H9 (cell line): ENCODE measurements around the gene ADCK2. TPM values are rescaled to one million over a fixed set of nuclear protein-coding genes. Genes with fewer than 3 reads are reported as not detected.
A peak's percentile ranks its signal among the peaks of the same experiment; 100 is the strongest.
"Not testable (repeated sequence)": the region's sequence is repeated elsewhere in the genome, so short reads cannot be mapped to it uniquely, and the experiment has no call there.

Experiments used
- DNase-seq: peaks from one replicate; pipeline ENCODE4 v3.0.0-alpha.2; 2017
- H2AFZ ChIP-seq: one replicate; pipeline ENCODE4 v1.6.1; 2013; ENCODE audit warnings: mild to moderate bottlenecking, low read length, control low read depth, moderate library complexity
- H2AK5ac ChIP-seq: 2 replicates; pipeline ENCODE4 v1.6.1; 2013; ENCODE audit warnings: low read length, control low read depth, mixed read lengths; ENCODE audit not compliant: insufficient read length
- H2BK120ac ChIP-seq: one replicate; pipeline ENCODE4 v1.6.1; 2013; ENCODE audit warnings: low read depth, mild to moderate bottlenecking, low read length, control low read depth, inconsistent platforms; ENCODE audit not compliant: poor library complexity, severe bottlenecking
- H2BK12ac ChIP-seq: 2 replicates; pipeline ENCODE4 v1.6.1; 2013; ENCODE audit warnings: low read length, control low read depth, mixed read lengths, low read depth; ENCODE audit not compliant: insufficient read length
- H2BK15ac ChIP-seq: 2 replicates; pipeline ENCODE4 v1.6.1; 2013; ENCODE audit warnings: low read depth, low read length, control low read depth
- H2BK20ac ChIP-seq: one replicate; pipeline ENCODE4 v1.6.1; 2013; ENCODE audit warnings: low read depth, mild to moderate bottlenecking, low read length, control low read depth, inconsistent platforms; ENCODE audit not compliant: poor library complexity, severe bottlenecking
- H2BK5ac ChIP-seq: 2 replicates; pipeline ENCODE4 v1.6.1; 2013; ENCODE audit warnings: low read length, control low read depth, mixed read lengths; ENCODE audit not compliant: insufficient read length
- H3K14ac ChIP-seq: 2 replicates; pipeline ENCODE4 v1.6.1; 2013; ENCODE audit warnings: low read length, control low read depth; ENCODE audit not compliant: insufficient read depth
- H3K18ac ChIP-seq: 2 replicates; pipeline ENCODE4 v1.6.1; 2013; ENCODE audit warnings: low read depth, mild to moderate bottlenecking, mixed read lengths, low read length, control low read depth; ENCODE audit not compliant: insufficient read length
- H3K23ac ChIP-seq: 2 replicates; pipeline ENCODE4 v1.6.1; 2013; ENCODE audit warnings: low read length, control low read depth, mixed read lengths, low read depth; ENCODE audit not compliant: insufficient read length
- H3K23me2 ChIP-seq: 2 replicates; pipeline ENCODE4 v1.6.1; 2013; ENCODE audit warnings: low read depth, mild to moderate bottlenecking, mixed read lengths, low read length, control low read depth; ENCODE audit not compliant: insufficient read length, poor library complexity, severe bottlenecking
- H3K27ac ChIP-seq: 2 replicates; pipeline ENCODE4 v1.5.1; 2013; ENCODE audit warnings: low read length, control low read depth, mixed read lengths, low read depth; ENCODE audit not compliant: insufficient read length
- H3K27me3 ChIP-seq: 2 replicates; pipeline ENCODE4 v1.6.1; 2013; ENCODE audit warnings: low read length, control low read depth, inconsistent platforms; ENCODE audit not compliant: insufficient read depth
- H3K4ac ChIP-seq: 2 replicates; pipeline ENCODE4 v1.6.1; 2013; ENCODE audit warnings: low read depth, mild to moderate bottlenecking, control low read depth, inconsistent platforms, low read length, moderate library complexity
- H3K4me1 ChIP-seq: 2 replicates; pipeline ENCODE4 v1.6.1; 2013; ENCODE audit warnings: low read length, control low read depth, inconsistent platforms; ENCODE audit not compliant: insufficient read depth
- H3K4me2 ChIP-seq: 2 replicates; pipeline ENCODE4 v1.6.1; 2013; ENCODE audit warnings: low read length, control low read depth, mixed read lengths; ENCODE audit not compliant: insufficient read length, insufficient read depth
- H3K56ac ChIP-seq: 2 replicates; pipeline ENCODE4 v1.6.1; 2013; ENCODE audit warnings: low read depth, mild to moderate bottlenecking, mixed read lengths, low read length, control low read depth; ENCODE audit not compliant: insufficient read length
- H3K79me1 ChIP-seq: 2 replicates; pipeline ENCODE4 v1.6.1; 2013; ENCODE audit warnings: low read depth, mild to moderate bottlenecking, moderate library complexity, low read length, control low read depth, inconsistent platforms; ENCODE audit not compliant: insufficient read depth, poor library complexity, severe bottlenecking
- H3K79me2 ChIP-seq: 2 replicates; pipeline ENCODE4 v1.6.1; 2013; ENCODE audit warnings: low read length, control low read depth, inconsistent platforms; ENCODE audit not compliant: insufficient read depth
- H3K9ac ChIP-seq: 2 replicates; pipeline ENCODE4 v1.6.1; 2013; ENCODE audit warnings: low read length, control low read depth, mixed read lengths; ENCODE audit not compliant: insufficient read length; ENCODE audit errors: extremely low read depth
- H3K9me3 ChIP-seq: one replicate; pipeline ENCODE4 v1.6.1; 2013; ENCODE audit warnings: low read depth, low read length, inconsistent platforms; ENCODE audit not compliant: control insufficient read depth
- H3T11ph ChIP-seq: one replicate; pipeline ENCODE4 v1.6.1; 2013; ENCODE audit warnings: mild to moderate bottlenecking, low read length, control low read depth, inconsistent platforms
- H4K20me1 ChIP-seq: one replicate; pipeline ENCODE4 v1.6.1; 2013; ENCODE audit not compliant: control insufficient read depth, insufficient read length, insufficient read depth
- H4K5ac ChIP-seq: 2 replicates; pipeline ENCODE4 v1.6.1; 2013; ENCODE audit warnings: low read depth, mild to moderate bottlenecking, mixed read lengths, low read length, control low read depth; ENCODE audit not compliant: insufficient read length
- H4K8ac ChIP-seq: replicated peaks from 2 replicates; pipeline ENCODE4 v1.6.1; 2013; ENCODE audit warnings: low read length, control low read depth, mixed read lengths, low read depth; ENCODE audit not compliant: insufficient read length
- H4K91ac ChIP-seq: 2 replicates; pipeline ENCODE4 v1.6.1; 2013; ENCODE audit warnings: low read depth, mild to moderate bottlenecking, moderate library complexity, mixed read lengths, low read length, control low read depth; ENCODE audit not compliant: insufficient read length
- H3K27ac Mint-ChIP-seq, 3 experiments: 2 replicates in 2 of 3; 3 replicates in 1 of 3; pipeline ENCODE4 v1.8.0; 2020 to 2021; ENCODE audit warnings: mixed read lengths in 3 of 3, mild to moderate bottlenecking in 1 of 3, moderate library complexity in 1 of 3
- H3K27me3 Mint-ChIP-seq: 2 replicates; pipeline ENCODE4 v1.8.0; 2021; ENCODE audit warnings: low read depth, mild to moderate bottlenecking, moderate library complexity, mixed read lengths
- H3K36me3 Mint-ChIP-seq, 3 experiments: 2 replicates in 2 of 3; 3 replicates in 1 of 3; pipeline ENCODE4 v1.8.0; 2020 to 2021; ENCODE audit warnings: low read depth in 3 of 3, mixed read lengths in 3 of 3; ENCODE audit not compliant: insufficient read depth in 1 of 3
- H3K4me1 Mint-ChIP-seq, 2 experiments: 2 replicates each; pipeline ENCODE4 v1.8.0; 2020; ENCODE audit warnings: mixed read lengths in 2 of 2
- H3K4me3 Mint-ChIP-seq, 2 experiments: 2 replicates in 1 of 2; 3 replicates in 1 of 2; pipeline ENCODE4 v1.8.0; 2020 to 2021; ENCODE audit warnings: mild to moderate bottlenecking in 2 of 2, mixed read lengths in 2 of 2, moderate library complexity in 1 of 2
- H3K9me3 Mint-ChIP-seq, 2 experiments: 2 replicates in 1 of 2; 3 replicates in 1 of 2; pipeline ENCODE4 v1.8.0; 2020; ENCODE audit warnings: mild to moderate bottlenecking in 2 of 2, mixed read lengths in 2 of 2, moderate library complexity in 1 of 2
- CTCF ChIP-seq: fragments of 200-600 bp; sonication (generic); conservative IDR thresholded peaks from 3 replicates; pipeline ENCODE4 v1.8.0; 2021; ENCODE audit warnings: antibody characterized with exemption, mild to moderate bottlenecking
- WGBS: extraction: QIAGEN DNeasy Blood & Tissue Kit; methylation state at CpG from one replicate; pipeline ENCODE4 v1.1.7; 2013; ENCODE audit warnings: missing lambda C conversion rate, low lambda C conversion rate, mixed read lengths; ENCODE audit not compliant: insufficient read length; ENCODE audit errors: extremely low coverage; 5-methylcytosine and 5-hydroxymethylcytosine counted together
- total RNA-seq: library from RNA; stranded (reverse); gene quantifications from 2 replicates; pipeline ENCODE4 v1.2.1, GENCODE V29; 2021

ADCK2 gene
- total RNA-seq, 1 experiment from 2014 or later, result 12.4 TPM

DNA sequence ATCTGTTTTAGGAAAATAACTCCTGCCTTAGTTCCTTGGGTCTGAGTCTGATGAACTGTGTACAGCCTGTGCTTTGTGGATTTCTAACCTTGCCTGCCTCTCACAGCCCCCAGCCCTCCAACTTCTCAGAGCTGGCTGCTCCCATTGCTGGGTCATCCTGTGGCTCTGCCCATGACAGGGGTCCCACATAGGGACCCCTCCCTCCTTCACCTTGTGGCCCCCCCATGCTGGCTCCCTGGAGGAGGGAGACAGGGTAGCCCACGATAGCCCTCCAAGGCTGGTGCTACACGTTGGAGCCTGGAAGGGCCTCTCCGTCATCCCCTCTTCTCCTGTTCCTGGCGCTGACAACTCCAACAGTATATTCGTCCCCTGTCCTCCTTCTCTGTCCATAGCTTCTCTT is 29.3 kb upstream of the ADCK2 start:
- WGBS, result no CpG with 5 or more reads among the region's 5 CpGs
- no peak for TF ChIP-seq CTCF
- Mint-ChIP-seq H3K36me3 (no peaks in the 10 kb centered on the region), H3K27ac (no peak overlapping the region; a peak in 1 of 7 replicates), H3K4me1 (peaks cover 29 to 33% of the 10 kb centered on the region in 2 experiments), H3K4me3 (no peak overlapping the region), H3K27me3 (peaks cover 40% of the 10 kb centered on the region), H3K9me3 (no peaks in the 10 kb centered on the region)
- Histone ChIP-seq H3T11ph (no peak overlapping the region), H3K56ac (no peak overlapping the region), H3K9me3 (no peaks in the 10 kb centered on the region), H3K79me1 (no peaks in the 10 kb centered on the region), H2BK5ac (no peak overlapping the region), H4K91ac (no peak overlapping the region), H3K4me2 (no peak overlapping the region), H3K27me3 (no peaks in the 10 kb centered on the region), H4K20me1 (no peaks in the 10 kb centered on the region), H3K9ac (no peak overlapping the region), H4K8ac (no peak overlapping the region), H3K14ac (no peak overlapping the region), H2BK12ac (no peak overlapping the region), H3K4ac (no peak overlapping the region), H2AK5ac (no peak overlapping the region), H3K27ac (no peak overlapping the region), H3K23ac (no peak overlapping the region), H4K5ac (no peak overlapping the region), H2BK120ac (no peak overlapping the region), H2AFZ (no peak overlapping the region), H2BK20ac (no peak overlapping the region), H3K4me1 (no peaks in the 10 kb centered on the region; the same call in 1 of the 2 replicates), H2BK15ac (no peak overlapping the region), H3K18ac (no peak overlapping the region), H3K79me2 (no peaks in the 10 kb centered on the region), H3K23me2 (peaks cover 15% of the 10 kb centered on the region)
- no peak for DNase-seq

GRCh38 chr7:140644761-140645160 is 28.0 kb upstream of the ADCK2 start:
- not testable (repeated sequence) for H3K56ac ChIP-seq, H3K4me3 Mint-ChIP-seq, H3K18ac ChIP-seq, H3K4me2 ChIP-seq, H2BK15ac ChIP-seq, H3T11ph ChIP-seq, H3K4me1 ChIP-seq, H3K23ac ChIP-seq, H4K20me1 ChIP-seq, H3K79me1 ChIP-seq, DNase-seq, H2AFZ ChIP-seq, H3K9me3 ChIP-seq, H2BK12ac ChIP-seq, H4K91ac ChIP-seq, H3K27ac ChIP-seq, H4K5ac ChIP-seq, H2AK5ac ChIP-seq, H4K8ac ChIP-seq, H3K27me3 ChIP-seq, H2BK5ac ChIP-seq, H3K14ac ChIP-seq, H3K9ac ChIP-seq, H3K4ac ChIP-seq, H3K79me2 ChIP-seq, H2BK20ac ChIP-seq, H2BK120ac ChIP-seq, H3K36me3 Mint-ChIP-seq, H3K9me3 Mint-ChIP-seq
- no CpG with 5 or more reads among the region's 13 CpGs for WGBS
- Mint-ChIP-seq H3K27ac (peak overlapping the region in 1 of 3 experiments; percentile 37; a peak in 1 of 7 replicates), H3K27me3 (peaks cover 26% of the 10 kb centered on the region), H3K4me1 (peaks cover 19 to 21% of the 10 kb centered on the region in 2 experiments)
- H3K23me2 ChIP-seq, result peaks cover 12% of the 10 kb centered on the region
